Effector CD4-positive, alpha-beta T cell (primary cell): ENCODE results near the gene SYT15.
A peak's percentile ranks its signal among the peaks of the same experiment; 100 is the strongest.
"Not testable (repeated sequence)": the region's sequence is repeated elsewhere in the genome, so short reads cannot be mapped to it uniquely, and the experiment has no call there.

Source experiments
- DNase-seq: peaks from one replicate; pipeline ENCODE4 v3.0.0-alpha.2; 2020

Gene SYT15

GRCh38 chr10:46556515-46557318 is 22.2 kb upstream of the SYT15 start, which contains the start of gene GPRIN2:
Gene GPRIN2, minus strand, starts transcription at chr10:46556658. Its CDS starts 5,922 bp downstream, at chr10:46550736.
- no peak for DNase-seq

GRCh38 chr10:46557319-46558121 is 21.4 kb upstream of the SYT15 start:
- no peak for DNase-seq

GRCh38 chr10:46558122-46558391 is 20.9 kb upstream of the SYT15 start:
- no peak for DNase-seq

- peak; percentile 1 for DNase-seq
Observed at GRCh38 chr10:46558392-46559185, 20.3 kb upstream of the SYT15 start.

- no peak for DNase-seq
Observed at GRCh38 chr10:46559231-46559671, 19.7 kb upstream of the SYT15 start.

- peak; percentile 1 for DNase-seq
Observed at GRCh38 chr10:46560381-46560780, 18.5 kb upstream of the SYT15 start.

GRCh38 chr10:46560952-46561351 is 18.0 kb upstream of the SYT15 start:
- peak; percentile 1 for DNase-seq

- peak; percentile 19 for DNase-seq
Observed at GRCh38 chr10:46565591-46566332, 13.2 kb upstream of the SYT15 start.

- not testable (repeated sequence) for DNase-seq
Observed at GRCh38 chr10:46567151-46567550, 11.8 kb upstream of the SYT15 start.

- not testable (repeated sequence) for DNase-seq
Observed at GRCh38 chr10:46570655-46571054, 8.3 kb upstream of the SYT15 start.

- DNase-seq, result not testable (repeated sequence)
Observed at GRCh38 chr10:46572765-46573164, 6.2 kb upstream of the SYT15 start.

- not testable (repeated sequence) for DNase-seq
Observed at GRCh38 chr10:46573314-46573713, 5.6 kb upstream of the SYT15 start.

GRCh38 chr10:46573884-46574283 is 5.0 kb upstream of the SYT15 start:
- not testable (repeated sequence) for DNase-seq

- DNase-seq, result not testable (repeated sequence)
Observed at GRCh38 chr10:46577624-46578473, 1.1 kb upstream of the SYT15 start.

GRCh38 chr10:46579378-46579777 is 450 bp downstream of the SYT15 start:
- not testable (repeated sequence) for DNase-seq

GRCh38 chr10:46581997-46582396 is 3.1 kb downstream of the SYT15 start:
- DNase-seq, result not testable (repeated sequence)

GRCh38 chr10:46582568-46582967 is 3.6 kb downstream of the SYT15 start:
- DNase-seq, result not testable (repeated sequence)

GRCh38 chr10:46584196-46584595 is 5.3 kb downstream of the SYT15 start:
- not testable (repeated sequence) for DNase-seq

GRCh38 chr10:46585246-46585645 is 6.3 kb downstream of the SYT15 start:
- not testable (repeated sequence) for DNase-seq

GRCh38 chr10:46587546-46587945 is 8.6 kb downstream of the SYT15 start:
- not testable (repeated sequence) for DNase-seq

- not testable (repeated sequence) for DNase-seq
Observed at GRCh38 chr10:46588221-46588620, 9.3 kb downstream of the SYT15 start.
